Forelimb muscle (tissue), 1 donor: Measurements from ENCODE around the gene SCNN1G. TPM values are rescaled to one million over a fixed set of nuclear protein-coding genes. Genes with fewer than 3 reads are reported as not detected.
A peak's percentile ranks its signal among the peaks of the same experiment; 100 is the strongest.
"Not testable (repeated sequence)": the region's sequence is repeated elsewhere in the genome, so short reads cannot be mapped to it uniquely, and the experiment has no call there.

Source experiments
- DNase-seq: peaks from one replicate; pipeline ENCODE4 v3.0.0-alpha.2; 2013; ENCODE audit warnings: low read depth
- polyA plus RNA-seq: library from polyadenylated mRNA; unstranded; fragments of 120-200 nt; gene quantifications from one replicate; pipeline ENCODE4 v1.2.1, GENCODE V29; 2013; ENCODE audit not compliant: insufficient read length

Gene SCNN1G
- not detected for polyA plus RNA-seq

GRCh38 chr16:23182679-23183542 is at the start of gene SCNN1G:
SCNN1G (plus strand) TSS chr16:23182745; CDS start chr16:23186272, 3,527 bp downstream.
- no peak for DNase-seq

- no peak for DNase-seq
Measured at GRCh38 chr16:23132775-23133463, 49.6 kb upstream of the SCNN1G start.

GRCh38 chr16:23134274-23134673 is 48.3 kb upstream of the SCNN1G start:
- no peak for DNase-seq

- DNase-seq, result no peak
Measured at GRCh38 chr16:23137256-23137655, 45.3 kb upstream of the SCNN1G start.

GRCh38 chr16:23137818-23138217 is 44.7 kb upstream of the SCNN1G start:
- no peak for DNase-seq

GRCh38 chr16:23140107-23140506 is 42.4 kb upstream of the SCNN1G start:
- DNase-seq, result no peak

GRCh38 chr16:23141033-23141432 is 41.5 kb upstream of the SCNN1G start:
- DNase-seq, result no peak

- no peak for DNase-seq
Measured at GRCh38 chr16:23141500-23141899, 41.0 kb upstream of the SCNN1G start.

DNA sequence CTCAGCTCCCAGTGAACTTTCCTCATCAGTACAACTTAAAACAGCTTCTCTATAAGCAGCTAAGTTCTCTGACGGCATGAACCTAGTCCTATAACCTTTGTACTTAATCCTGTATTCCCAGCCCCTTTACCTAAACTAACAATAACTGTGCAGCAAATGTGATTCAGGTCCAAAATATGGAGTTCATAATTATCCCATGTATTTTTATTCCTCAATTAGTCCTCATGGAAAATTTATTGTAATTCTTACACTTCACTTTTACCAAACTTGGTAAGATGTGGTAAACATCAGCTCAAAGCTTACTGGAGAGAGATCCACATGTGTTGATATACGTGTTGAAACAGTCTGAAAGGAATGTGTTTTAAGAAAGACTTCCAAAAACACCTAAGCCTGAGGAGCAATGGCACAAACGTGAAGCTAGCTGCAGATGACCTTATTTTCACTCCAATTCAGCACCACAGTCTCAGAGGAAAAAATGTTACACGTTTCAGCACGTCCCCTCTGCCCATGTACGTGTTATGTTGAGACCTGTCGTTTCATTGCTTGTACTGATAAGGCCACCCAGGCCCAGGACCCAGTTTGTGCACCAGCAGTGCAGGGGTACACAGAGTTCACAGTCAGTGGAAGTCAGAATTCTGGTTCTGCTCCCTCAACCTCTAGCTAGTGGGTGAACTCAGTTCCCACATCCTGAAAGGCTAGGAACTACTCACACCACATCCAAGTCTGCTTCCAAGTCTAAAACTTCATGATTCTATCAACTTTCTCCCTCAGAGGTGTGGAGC is 40.4 kb upstream of the SCNN1G start:
- no peak for DNase-seq

DNA sequence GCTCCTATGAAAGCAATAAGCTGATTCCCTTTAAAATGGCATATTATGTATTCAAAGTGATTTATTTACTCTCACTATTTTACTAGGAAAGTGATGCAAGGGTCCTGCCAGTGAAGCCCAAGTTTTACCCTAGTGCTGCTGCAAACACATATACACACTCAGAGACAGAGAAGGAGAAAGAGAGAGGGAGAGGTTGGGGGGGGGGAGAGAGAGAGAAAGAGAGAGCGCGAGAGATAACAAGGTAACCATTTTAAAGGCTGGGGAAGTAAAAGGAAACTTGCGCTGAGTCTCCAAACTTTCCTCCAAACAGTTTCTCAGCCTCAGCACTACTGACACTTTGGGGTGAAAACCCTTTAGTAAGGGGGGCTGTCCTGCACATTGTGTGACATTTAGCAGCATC is 39.2 kb upstream of the SCNN1G start:
- DNase-seq, result no peak

DNA sequence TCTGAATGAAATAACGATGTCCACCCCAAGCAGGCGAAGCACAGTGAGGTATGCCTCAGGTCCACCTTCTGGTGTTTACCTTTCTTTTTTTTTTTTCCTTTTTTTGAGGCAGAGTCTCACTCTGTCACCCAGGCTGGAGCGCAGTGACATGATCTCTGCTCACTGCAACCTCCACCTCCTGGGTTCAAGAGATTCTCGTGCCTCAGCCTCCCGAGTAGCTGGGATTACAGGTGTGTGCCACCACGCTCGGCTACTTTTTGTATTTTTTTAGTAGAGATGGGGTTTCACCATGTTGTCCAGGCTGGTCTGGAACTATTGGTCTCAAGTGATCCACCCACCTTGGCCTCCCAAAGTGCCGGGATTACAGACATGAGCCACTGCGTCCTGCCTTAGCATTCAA is 38.2 kb upstream of the SCNN1G start:
- not testable (repeated sequence) for DNase-seq

- DNase-seq, result no peak
Measured at GRCh38 chr16:23145186-23145585, 37.4 kb upstream of the SCNN1G start.

- DNase-seq, result no peak
Measured at GRCh38 chr16:23145608-23146007, 36.9 kb upstream of the SCNN1G start.

GRCh38 chr16:23146877-23147601 is 35.5 kb upstream of the SCNN1G start:
- no peak for DNase-seq

- DNase-seq, result no peak
Measured at GRCh38 chr16:23147666-23148065, 34.9 kb upstream of the SCNN1G start.

- no peak for DNase-seq
Measured at GRCh38 chr16:23148166-23148512, 34.4 kb upstream of the SCNN1G start.

DNA sequence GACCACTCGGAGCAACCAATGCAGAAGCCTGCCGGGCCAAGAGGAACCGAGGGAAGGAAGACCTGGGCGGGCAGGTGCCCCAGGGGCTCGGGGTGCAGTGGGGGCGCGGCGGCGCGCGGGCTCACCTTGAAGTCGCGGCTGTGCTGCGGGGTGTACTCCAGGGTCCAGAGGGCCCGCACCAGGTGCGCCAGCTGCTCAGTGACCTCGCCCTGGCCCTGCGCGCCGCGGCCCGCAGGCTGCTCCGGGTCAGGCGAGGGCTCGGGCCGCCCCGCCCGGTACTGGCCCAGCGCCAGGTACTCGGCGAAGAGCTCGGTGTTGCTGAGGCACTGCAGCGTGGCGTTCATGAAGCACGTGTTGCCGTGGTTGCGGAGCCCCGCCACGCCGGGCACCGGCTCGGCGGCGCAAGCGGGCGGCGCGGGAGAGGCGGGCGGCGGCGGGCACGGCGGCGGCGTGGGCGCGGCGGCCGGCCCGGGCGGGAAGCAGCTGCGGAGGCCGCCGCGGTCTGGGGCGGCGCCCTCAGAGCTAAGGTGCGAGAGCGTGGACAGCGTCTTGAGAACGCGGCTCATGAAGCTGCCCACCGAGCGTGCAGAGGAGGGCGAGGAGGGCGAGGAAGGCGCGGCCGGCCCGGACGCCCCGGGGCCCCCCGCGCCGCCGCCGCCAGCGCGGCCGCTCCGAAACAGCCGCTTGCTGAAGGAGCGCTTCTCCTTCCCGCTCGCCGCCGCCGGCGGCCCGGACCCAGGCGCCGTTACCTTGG is 33.9 kb upstream of the SCNN1G start:
- DNase-seq, result no peak

DNA sequence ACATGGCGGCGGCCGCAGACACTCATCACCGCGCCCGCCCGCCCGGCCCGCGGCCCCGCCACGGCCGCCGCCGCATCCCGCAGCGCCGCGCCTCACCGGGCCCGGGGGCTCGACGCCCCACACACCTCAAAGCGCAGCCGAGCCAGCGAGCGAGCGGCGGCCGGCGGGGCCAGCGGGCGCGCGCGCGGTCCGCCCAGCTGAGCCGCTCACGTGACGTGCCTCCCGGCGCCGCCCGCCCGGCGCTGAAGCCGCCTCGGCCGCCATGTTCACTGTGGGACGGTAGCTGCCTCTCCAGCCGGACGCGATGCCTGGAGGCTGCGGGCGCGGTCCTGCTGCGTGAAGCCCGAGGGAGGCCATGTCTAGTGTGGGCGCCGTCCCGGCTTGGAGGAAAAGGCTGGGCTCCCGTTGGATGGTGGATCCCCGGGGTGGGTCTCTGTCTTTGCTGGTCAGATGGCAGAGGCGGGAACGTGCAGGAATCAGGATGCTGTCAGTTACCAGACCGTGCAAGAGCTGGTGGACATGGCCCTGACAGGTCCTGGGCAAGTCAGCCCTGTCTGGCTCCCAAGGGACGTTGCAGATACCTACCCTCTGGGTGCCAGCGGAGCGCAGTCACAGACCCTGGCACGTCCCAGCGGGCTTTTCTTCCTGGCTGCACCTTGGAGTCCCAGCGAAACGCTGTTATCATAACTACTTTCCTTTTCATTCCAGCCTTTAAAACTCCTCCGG is 33.1 kb upstream of the SCNN1G start, which contains the start of gene USP31:
Gene USP31 (minus strand): TSS at position 186 of the 726 bp plus-strand sequence. CDS start 182 bp downstream, at position 4.
- DNase-seq, result peak; percentile 84

DNA sequence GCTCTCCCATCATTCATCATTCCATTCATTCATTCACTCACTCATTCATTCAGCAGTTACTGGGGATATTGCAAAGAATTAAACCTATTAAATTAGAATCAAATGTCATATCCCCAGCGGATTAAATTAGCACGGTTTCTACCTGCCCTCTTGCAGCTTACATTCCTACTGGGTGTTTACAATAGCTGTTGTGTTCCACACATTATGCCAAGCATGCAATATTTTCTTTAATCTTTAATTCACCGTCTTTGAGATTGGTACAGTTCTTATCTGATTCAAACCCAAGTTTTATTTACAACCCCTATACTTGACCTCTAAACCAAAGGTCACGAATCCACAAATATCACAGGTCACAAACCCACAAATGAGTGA is 32.6 kb upstream of the SCNN1G start:
- no peak for DNase-seq
